Mononuclear cell (primary cell): ENCODE results near the gene PLEKHH3. TPM values are rescaled to one million over a fixed set of nuclear protein-coding genes. Genes with fewer than 3 reads are reported as not detected.
A peak's percentile ranks its signal among the peaks of the same experiment; 100 is the strongest.
"Not testable (repeated sequence)": the region's sequence is repeated elsewhere in the genome, so short reads cannot be mapped to it uniquely, and the experiment has no call there.

Source experiments
- H3K27me3 ChIP-seq: 2 replicates; pipeline ENCODE4 v1.6.0; 2011; ENCODE audit warnings: low read length, control low read depth; ENCODE audit not compliant: insufficient read depth
- H3K4me1 ChIP-seq: 2 replicates; pipeline ENCODE4 v1.5.1; 2011; ENCODE audit warnings: mild to moderate bottlenecking, low read length, control low read depth; ENCODE audit not compliant: insufficient read depth
- H3K4me3 ChIP-seq: 2 replicates; pipeline ENCODE4 v1.5.1; 2011; ENCODE audit warnings: mild to moderate bottlenecking, low read length, moderate library complexity
- H3K9me3 ChIP-seq: 2 replicates; pipeline ENCODE4 v1.5.1; 2011; ENCODE audit warnings: low read depth, mild to moderate bottlenecking, control low read depth, low read length
- total RNA-seq: library from RNA; depleted of rRNA; stranded (reverse); fragments of >200 nt; gene quantifications from one replicate; pipeline ENCODE4 v1.2.3, GENCODE V29; 2012

PLEKHH3 gene
- total RNA-seq, 1 donor, result 0.52 TPM

GRCh38 chr17:42669977-42670788 lies 6.6 kb downstream of the PLEKHH3 start:
- no peaks in the 10 kb centered on the region for H3K9me3 ChIP-seq
- peaks cover 30% of the 10 kb centered on the region for H3K4me1 ChIP-seq
- H3K4me3 ChIP-seq, result no peak overlapping the region
- peaks cover 42% of the 10 kb centered on the region for H3K27me3 ChIP-seq

GRCh38 chr17:42669705-42669976 lies 7.2 kb downstream of the PLEKHH3 start:
- no peaks in the 10 kb centered on the region for H3K9me3 ChIP-seq
- no peak overlapping the region for H3K4me3 ChIP-seq
- H3K4me1 ChIP-seq, result peaks cover 28% of the 10 kb centered on the region
- H3K27me3 ChIP-seq, result peaks cover 37% of the 10 kb centered on the region

GRCh38 chr17:42667088-42667951 lies 9.5 kb downstream of the PLEKHH3 start:
- Histone ChIP-seq H3K9me3 (no peaks in the 10 kb centered on the region), H3K4me3 (no peak overlapping the region), H3K27me3 (peaks cover 16% of the 10 kb centered on the region), H3K4me1 (peaks cover 15% of the 10 kb centered on the region)

DNA sequence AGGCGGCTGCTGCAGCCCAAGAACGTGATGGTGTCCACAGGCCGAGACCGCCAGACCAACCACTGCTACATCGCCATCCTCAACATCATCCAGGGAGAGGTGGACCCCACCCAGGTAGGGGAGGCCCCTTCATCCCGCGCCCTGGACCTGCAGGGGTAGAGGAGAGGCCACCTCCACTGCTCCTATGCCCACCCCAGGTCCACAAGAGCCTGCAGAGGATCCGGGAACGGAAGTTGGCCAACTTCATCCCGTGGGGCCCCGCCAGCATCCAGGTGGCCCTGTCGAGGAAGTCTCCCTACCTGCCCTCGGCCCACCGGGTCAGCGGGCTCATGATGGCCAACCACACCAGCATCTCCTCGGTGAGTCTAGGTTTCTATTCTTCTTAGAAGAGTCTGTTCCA lies 10.7 kb downstream of the PLEKHH3 start:
- H3K4me1 ChIP-seq, H3K27me3 ChIP-seq, H3K4me3 ChIP-seq, H3K9me3 ChIP-seq: not testable (repeated sequence)

DNA sequence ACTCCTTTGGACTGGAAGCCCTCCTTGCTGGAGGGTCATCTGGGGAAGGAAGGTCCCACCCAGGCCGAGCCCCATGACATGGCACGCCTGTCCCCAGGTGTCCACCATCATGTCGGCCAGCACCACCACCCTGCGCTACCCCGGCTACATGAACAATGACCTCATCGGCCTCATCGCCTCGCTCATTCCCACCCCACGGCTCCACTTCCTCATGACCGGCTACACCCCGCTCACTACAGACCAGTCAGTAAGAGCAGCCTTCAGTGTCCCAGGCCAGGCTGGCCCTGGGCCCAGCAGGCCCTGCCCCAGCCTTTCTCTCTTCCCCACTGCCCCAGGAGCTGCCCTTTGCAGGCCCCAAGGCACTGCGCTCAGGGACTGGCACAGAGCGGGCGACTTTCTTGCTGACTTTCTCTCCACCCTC lies 11.2 kb downstream of the PLEKHH3 start:
- H3K4me3 ChIP-seq, result no peak overlapping the region
- peaks cover 4% of the 10 kb centered on the region for H3K4me1 ChIP-seq
- no peaks in the 10 kb centered on the region for H3K27me3 ChIP-seq
- H3K9me3 ChIP-seq, result no peaks in the 10 kb centered on the region

DNA sequence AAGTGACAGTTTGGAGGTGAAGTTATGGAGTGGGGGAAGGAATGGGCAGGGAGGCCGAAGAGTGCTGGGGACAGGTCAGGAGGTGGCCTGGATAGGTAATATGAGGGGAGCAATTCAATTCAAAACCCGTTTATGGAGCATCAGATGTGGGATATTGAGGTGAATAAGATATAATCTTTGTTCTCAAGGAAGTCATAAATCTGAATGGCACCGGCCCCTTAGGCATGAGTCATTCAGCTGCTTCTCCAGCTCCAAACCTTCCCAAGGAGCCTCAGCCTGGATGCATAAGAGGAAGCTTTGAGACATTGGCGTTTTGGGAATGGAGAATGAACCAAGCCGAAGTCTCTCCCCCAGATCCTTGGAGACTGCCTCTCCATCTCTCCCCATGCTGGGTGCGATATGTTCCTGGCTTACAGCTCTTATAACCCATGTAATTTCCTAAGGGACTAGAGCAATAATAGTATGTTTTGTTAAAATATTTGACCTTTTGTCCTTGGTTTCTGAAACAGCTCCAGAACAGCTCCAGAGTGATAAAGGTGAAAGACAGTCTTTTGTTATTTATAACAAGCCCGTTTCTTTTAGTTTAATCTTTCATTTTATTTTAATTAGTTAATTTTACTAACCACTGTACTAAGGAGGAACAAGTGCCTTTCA lies 16.0 kb downstream of the PLEKHH3 start:
- peaks cover 12% of the 10 kb centered on the region for H3K4me1 ChIP-seq
- no peaks in the 10 kb centered on the region for H3K9me3 ChIP-seq
- peaks cover 2% of the 10 kb centered on the region for H3K27me3 ChIP-seq
- no peak overlapping the region for H3K4me3 ChIP-seq

GRCh38 chr17:42659932-42660274 lies 16.9 kb downstream of the PLEKHH3 start:
- peaks cover 12% of the 10 kb centered on the region for H3K4me1 ChIP-seq
- H3K4me3 ChIP-seq, H3K27me3 ChIP-seq, H3K9me3 ChIP-seq: not testable (repeated sequence)

- Histone ChIP-seq H3K27me3 (peaks cover 2% of the 10 kb centered on the region), H3K9me3 (no peaks in the 10 kb centered on the region), H3K4me3 (peak within 1 kb of the TSS; percentile 51), H3K4me1 (peaks cover 12% of the 10 kb centered on the region)
These were observed 17.5 kb downstream of the PLEKHH3 start, which contains the start of gene TUBG2 for GRCh38 chr17:42659079-42659931. Gene TUBG2, plus strand, starts transcription at chr17:42659284. Its CDS starts 220 bp downstream, at chr17:42659504.

GRCh38 chr17:42657824-42658588 lies 18.8 kb downstream of the PLEKHH3 start:
- Histone ChIP-seq H3K4me3 (no peak overlapping the region), H3K27me3 (peaks cover 12% of the 10 kb centered on the region), H3K4me1 (peaks cover 20% of the 10 kb centered on the region), H3K9me3 (no peaks in the 10 kb centered on the region)

DNA sequence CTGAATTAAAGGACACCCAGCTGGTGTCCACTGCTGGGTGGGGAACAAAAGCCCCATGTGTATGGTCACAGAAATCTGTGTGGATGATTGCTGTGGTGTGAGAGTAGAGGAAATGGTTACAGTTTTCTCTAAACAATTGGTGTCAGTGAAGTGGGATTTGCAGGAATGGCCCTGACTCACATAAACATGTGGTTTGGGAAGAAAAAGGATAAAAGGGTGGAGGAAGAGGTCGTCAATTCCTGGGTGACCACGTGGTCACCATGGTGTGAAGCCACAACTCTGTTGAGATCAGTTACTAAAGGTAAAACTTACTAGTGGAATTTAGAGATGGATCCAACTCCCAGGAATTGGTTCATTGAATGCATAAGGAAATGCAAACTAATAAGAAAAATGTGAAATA lies 21.3 kb downstream of the PLEKHH3 start:
- Histone ChIP-seq H3K27me3 (peaks cover 12% of the 10 kb centered on the region), H3K4me3 (no peak overlapping the region)

GRCh38 chr17:42653179-42654124 lies 23.3 kb downstream of the PLEKHH3 start:
- peaks cover 8% of the 10 kb centered on the region for H3K4me1 ChIP-seq
- H3K4me3 ChIP-seq, result no peak overlapping the region
- no peaks in the 10 kb centered on the region for H3K9me3 ChIP-seq
- peaks cover 12% of the 10 kb centered on the region for H3K27me3 ChIP-seq

More for the DNA sequence above, 21.3 kb downstream of the PLEKHH3 start:
- H3K4me1 ChIP-seq, result peaks cover 20% of the 10 kb centered on the region
- no peaks in the 10 kb centered on the region for H3K9me3 ChIP-seq

GRCh38 chr17:42651392-42651791 lies 25.4 kb downstream of the PLEKHH3 start:
- Histone ChIP-seq H3K9me3 (no peaks in the 10 kb centered on the region), H3K4me1 (peaks cover 7% of the 10 kb centered on the region), H3K4me3 (no peak overlapping the region), H3K27me3 (peaks cover 10% of the 10 kb centered on the region)

DNA sequence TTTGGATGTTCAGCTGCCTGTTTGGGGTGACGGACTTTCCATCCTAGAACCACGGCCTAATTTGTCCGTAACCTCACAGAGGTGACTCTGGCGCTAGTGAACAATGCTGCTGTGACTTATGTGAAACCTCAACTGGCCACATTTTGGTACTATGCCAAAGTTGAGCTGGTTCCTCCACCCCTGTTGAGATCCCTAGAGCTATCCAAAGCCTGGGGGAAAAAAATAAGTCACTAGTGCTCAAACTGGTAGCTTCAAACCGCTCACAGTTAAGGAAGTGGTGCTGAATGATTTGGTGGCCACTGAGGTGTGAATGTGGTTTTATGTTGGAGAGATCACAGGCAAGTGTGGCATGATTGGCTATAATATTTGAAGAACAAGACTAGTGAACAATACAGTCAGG lies 29.0 kb downstream of the PLEKHH3 start:
- Histone ChIP-seq H3K4me1 (no peaks in the 10 kb centered on the region), H3K27me3 (no peaks in the 10 kb centered on the region), H3K9me3 (no peaks in the 10 kb centered on the region), H3K4me3 (no peak overlapping the region)
